ENCODE measurements around the gene ERC2.

The ERC2 gene

DNA sequence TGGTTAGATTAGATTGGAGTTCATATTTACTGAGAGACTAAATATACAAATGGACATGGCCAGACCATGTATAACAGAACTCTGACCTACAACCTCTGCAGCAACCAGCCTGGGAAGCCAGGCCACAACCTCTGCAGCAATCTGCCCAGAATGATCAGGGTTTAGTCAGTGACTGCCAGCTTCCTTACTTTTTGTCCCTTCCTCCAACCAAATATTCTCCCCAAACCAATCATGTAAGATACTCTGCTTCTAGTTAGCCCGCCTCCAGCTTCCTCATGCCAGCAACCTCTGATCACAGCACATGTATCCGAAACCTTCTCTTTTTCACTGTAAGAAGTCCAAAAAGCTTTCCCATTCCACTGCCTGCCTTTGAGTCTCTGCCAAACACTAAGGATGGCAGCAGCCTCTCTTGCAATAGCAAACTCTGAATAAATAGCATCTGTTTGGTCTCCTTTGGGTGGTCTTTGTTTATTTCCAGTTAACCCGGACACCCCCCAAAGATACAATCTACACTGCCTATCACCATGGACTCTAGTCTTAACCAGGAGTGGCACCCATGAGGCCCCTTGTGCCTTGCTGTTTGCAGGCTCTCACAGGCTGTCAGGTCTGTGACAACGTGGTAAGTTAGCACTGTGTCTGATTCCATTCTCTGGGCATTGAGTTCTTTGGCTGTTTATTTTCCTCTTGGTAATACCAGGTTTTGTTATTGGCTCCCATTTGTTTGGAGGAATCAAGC is 102.2 kb downstream of the ERC2 start:
- DNase-seq: no peak

DNA sequence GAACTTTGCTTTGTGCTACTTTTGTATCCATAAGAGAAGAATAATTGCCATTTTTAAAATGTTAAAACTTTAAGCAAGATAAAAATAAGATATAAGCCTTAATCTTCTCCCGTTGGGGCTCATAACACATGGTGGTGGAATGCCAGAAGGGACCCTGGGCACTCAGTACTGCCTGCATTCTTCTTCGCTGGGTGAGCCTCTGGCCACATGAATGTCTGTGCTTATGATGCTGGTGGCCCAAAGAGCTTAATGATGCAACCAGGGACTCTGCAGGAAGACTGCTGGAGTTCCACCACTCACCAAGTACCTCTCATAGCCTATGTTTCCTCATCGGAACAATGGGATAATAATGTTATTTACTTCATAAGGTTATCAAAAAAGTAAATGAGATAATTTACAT is 103.6 kb downstream of the ERC2 start:
- no peak for DNase-seq

DNA sequence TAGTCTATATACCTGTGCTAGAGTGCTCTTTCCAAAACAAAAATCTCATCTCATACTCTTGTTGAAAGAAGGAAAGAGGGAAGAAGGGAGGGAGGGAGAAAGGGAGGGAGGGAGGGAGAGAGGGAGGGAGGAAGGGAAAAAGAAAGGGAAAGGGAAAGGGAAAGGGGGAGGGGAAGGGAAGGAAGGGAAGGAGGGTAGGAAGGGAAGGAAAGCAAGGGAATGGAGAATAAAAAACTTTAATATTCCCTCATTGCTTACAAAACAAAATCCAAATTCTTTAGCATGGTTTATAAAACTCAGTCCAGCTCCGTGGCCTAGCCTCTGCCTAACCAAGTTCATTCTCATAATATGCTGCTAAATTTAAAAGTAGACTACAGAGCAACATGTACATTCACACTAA is 104.5 kb downstream of the ERC2 start:
- DNase-seq: no peak

DNA sequence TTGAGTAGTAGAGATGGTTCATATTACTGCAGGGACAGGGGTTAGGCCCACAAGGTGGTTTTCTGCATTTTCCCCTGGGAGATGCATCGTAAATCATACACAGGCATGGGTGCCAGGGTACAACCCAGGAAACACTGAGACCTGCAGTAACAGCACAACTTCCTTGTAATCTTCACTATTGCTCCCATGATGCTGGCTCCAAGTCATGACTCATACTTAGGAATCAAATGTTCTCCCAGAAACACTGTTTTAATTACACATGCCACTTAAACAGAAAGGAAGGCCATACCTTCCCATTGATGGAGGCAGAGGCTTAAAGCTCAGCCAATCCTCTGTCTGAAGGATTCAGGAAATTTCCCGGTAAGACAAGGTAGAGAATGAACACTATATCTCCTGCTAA is 106.5 kb downstream of the ERC2 start:
- DNase-seq: no peak

DNA sequence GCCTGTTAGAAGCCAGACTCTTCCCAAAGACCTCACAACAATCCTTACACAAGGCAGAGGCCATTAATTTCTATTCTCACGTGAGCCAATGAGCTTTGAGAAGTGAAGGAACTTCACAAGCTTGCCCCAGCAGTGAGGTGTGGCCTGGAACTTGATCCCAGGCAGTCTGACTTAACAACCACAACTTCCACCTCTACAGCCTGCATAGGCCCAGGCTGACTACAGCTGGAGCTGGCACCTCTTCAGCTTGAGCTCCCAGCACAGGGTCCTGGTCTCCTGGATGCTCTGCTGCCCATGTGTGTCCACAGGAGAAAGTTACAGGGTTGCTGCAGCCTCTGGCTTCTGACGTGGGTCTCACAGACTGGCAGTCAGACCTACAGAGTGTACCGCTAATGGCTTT is 111.0 kb downstream of the ERC2 start:
- DNase-seq: no peak

DNA sequence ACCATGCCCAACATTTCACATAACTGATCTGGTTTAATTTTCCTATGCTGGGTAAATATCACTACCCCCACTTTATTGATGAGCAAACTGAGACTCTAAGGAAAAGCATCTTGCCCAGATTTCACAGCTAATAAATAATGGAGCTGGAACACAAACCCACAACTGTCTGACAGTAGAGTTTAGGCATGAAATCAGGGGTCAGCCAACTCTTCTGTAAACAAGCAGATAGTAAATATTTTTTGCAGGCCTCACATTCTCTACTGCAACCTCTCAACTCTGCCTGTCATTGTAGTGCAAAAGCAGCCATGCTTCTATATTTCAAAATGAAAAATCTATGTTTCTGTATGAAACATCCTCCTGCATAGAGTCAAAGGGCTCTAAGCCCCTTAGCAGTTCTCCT is 111.5 kb downstream of the ERC2 start:
- DNase-seq: no peak

DNA sequence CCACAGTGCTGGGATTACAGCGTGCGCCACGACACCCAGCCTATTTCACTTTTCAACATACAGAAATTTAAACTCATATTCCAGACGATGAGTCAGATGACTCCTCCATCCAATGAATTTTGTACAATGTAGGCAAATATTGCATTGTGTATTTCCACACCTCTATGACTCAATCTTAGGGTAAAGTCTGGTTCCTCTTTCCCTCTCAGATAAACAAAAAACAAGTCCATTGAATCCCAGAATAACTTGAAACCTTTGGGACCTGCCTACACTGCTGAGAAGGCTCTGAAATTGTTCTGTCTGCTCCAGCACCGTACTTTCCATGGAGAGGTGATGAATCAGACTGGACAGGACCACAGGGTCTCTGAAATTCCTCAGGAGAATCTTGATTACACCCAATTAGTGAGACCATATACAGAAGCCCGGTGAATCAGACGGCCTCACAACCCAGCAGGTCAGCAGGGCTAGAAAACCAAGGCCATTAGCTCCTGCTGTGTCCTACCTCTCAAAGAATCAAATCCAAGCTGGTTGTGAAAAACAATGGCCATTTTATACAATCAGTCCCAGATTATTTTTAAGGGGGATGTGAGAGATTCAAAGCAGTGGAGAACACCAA is 112.6 kb downstream of the ERC2 start:
- no peak for DNase-seq

DNA sequence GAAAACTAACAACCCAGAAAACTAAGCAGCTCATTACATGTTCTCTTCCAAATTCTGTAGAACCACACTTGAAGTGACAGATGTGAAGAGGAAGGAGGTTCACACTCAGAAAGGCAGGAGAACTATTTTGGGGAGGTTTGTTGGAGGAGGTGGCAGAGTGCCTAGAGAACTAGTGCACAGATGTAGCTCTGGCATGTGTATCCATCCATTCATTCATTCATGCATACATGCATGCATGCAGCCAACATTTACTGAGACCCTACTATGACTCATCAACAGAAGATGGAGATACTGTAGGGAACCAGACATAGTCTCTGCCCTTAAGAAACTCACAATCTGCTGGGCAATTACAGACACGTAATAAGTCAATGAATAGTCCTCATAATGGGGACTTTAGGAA is 116.7 kb downstream of the ERC2 start:
- no peak for DNase-seq

DNA sequence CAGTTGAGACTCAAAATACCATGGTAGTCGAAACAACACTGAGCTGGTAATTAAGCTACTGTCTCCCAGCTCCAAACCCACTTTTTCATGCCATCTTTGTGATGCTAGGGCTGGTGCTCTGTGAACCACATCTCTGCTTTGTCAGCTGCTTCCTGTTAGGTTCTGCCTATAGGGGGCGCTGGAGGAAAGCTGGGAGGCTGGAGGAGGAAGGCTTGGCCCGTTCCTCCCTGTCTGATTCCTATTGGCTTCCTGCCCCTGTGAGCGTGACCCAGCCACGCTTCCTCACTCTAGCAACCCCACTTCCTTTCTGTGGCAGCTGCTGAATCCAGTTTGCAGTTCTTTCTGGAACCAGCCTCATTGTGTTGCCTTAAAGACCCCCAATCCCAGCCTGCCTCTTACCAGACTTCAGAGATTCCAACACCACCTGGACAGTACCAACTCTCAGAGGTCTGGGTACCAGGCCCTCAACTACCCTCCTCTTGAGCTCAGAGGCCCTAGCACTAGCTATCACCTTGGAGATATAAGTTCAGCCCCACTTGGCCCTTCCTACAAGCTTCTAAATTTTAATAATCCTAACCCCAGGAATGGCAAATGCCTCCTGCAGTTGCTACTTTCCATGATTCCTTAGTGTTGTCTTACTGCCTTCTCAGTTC is 120.9 kb downstream of the ERC2 start:
- no peak for DNase-seq

DNA sequence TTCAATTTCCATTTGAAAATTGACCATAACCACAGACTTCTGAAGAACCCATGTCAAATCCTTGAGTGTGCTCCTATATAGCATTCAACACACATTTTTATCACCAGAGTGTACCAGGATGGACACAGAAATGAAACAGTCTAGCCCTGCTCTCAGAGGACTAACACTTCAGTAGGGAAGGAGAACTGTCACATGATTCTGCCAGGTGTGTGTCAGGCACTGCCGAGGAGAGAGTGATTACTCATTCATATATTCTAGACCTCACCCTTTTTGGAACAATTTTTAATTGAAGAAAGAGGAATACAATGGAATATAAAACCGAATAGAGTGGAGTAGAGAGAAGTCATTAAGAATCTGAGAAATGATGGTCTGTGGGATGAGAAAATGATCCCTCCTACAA is 125.8 kb downstream of the ERC2 start:
- DNase-seq: no peak

DNA sequence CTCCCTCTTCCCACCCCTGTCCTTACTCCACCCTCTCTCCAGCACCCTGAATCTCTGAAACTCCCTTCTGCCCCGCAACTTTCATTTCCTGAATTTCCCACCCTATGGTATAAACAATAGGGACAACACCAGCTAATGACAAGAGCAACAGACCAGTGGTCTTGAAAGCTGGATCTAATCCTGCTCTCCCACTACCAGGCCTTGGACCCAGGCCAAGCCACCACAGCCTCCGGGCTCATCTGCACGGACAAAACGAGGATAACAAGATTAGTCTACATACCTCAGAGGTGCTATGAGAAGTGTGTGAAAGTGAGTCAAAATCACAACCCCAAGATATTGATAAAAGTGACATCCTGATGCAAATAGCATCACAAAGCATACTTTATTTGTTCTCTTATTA is 128.6 kb downstream of the ERC2 start:
- DNase-seq: no peak

DNA sequence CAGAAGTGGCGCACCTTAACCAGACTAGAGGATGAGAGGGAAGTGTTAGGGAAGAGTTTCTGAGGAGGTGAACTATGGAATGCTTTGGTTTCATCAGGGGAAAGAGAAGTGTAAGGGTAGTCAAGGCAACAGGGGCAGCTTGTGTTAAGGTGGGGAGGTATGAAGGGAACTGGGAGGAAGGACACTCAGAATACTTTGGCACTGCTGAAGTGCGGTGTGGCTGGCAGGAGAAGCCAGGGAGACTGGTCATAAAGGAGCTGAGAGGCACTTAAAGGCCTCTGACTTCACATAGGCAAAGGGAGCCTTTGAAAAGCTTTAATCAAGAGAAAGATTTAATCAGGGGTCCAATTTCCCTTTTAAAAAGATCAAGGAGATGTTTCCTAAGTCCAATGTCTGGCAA is 129.0 kb downstream of the ERC2 start:
- no peak for DNase-seq

DNA sequence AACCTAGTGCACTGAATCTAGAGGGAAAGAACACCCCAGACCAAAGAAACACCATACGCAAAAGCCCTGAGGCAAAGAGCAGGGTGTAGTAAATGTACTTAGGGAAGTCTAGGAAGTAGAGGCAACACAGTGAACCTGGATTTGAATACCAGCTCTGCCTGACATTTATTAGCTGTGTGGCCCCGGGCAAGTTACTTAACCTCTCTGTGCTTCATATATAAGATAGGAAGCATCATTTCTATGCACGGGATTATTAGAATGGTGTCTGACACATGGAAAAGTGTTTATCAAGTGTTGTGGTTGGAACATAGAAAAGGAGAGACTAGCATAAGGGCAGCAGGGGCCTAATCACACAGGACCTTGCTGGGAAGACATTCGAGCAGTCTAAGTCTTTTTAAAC is 132.2 kb downstream of the ERC2 start:
- DNase-seq: no peak

DNA sequence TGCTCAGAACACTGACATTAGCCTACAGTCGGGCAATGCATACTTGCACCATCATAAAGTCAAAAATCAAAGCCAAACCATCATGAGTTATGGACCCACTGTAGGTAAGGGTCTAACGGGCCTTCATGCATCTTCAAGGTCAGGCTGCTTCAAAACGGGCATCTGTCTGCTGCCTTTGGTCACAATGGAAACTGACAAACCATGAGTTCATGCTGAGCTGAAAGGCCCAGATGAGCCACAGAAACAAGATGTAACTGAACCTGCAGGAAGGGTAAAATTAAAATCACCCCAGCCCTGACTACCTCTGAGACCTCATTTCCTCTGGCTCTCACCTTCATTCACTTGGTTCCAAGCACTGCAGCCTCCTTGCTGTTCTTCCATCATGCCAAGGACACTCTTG is 143.8 kb downstream of the ERC2 start:
- no peak for DNase-seq

DNA sequence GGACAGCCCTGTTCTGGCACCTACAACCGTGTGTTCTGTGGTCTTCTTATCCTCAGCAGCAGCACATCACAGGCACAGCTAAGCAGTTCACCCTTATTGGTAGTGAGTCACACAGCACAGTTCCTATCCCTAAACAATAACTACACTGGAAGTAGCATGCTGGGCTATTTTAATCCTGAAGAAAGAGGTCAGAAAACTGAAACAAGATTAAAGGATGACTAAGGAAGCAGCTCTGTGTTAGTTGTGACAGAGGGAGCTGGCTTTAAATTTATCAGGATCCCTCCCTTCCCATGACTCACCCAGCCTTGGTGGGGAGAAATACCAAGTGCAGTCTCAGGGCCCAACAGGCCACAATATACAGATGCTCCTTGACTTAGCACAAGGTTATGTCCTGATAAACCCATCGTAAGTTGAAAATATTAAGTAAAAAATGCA is 144.3 kb downstream of the ERC2 start:
- no peak for DNase-seq

DNA sequence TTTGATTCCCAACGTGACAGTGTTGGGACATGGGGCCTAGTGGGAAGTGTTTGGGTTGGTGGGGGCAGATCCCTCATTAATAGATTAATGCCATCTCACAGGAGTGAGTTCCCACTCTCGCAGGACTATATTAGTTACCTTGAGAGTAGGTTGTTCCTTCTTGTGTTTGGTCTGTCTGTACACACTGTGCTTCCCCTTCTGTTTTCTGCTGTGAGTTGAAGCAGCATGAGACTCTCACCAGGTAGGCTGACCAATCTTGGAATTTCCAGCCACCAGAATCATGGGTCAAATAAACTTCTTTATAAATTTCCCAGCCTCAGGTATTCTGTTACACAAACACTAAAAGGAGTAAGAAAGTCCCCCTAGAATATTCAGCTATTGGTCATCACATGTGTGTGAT is 145.4 kb downstream of the ERC2 start:
- DNase-seq: no peak

DNA sequence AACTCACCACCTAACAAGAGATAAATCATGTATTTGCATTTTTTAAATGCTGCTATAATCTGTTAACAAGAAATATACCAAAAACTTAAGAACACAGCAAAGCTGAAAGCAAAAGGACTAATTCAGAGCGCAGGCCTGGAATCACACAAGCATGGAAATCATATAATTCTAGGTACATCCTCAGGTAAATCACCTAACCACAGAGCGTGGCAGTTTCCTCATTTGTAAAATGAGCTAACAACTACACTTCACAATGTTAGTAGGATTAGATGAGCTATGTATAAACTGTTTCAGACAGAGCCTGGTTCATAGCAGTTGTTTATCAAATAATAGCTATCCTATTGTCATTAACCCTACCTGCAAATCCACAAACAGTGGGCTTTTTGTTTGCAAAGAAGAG is 146.4 kb downstream of the ERC2 start:
- DNase-seq: no peak

DNA sequence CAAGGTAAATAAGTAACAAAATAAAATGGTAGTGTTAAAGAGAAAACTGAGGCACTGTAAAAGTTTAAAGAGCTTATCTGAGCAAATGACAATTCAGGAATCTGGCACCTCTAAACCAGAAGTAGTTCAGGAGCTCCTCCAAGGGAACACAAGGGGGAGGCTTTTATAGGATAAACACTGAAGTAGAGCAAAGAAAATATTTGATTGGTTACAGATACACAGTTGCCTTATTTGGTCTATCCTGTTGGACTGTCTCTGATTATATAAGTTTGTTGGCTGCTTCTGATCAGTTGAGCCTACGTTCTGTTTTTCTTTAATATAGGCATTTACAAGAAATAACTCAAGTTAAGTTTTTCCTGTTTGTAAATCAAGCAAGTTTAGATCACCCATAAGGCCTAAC is 146.9 kb downstream of the ERC2 start:
- DNase-seq: no peak

DNA sequence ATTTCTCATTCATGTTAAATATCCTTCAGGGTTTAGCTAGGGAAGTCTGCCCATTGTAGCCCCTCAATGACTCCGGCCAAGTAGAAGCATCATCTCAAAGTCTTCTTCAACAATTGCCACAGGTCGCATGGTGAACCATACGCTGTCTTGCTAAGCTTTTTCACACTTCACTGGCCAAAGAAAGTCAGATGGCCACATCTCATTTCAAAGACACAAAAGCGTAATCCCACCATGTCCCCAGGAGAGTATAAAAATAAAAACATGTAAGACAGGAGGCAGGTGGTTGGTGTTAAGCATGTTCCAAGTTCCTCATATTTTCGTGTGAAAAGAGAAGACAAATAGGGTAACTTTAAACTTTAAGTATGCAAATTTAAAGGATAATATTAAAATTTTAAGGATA is 147.4 kb downstream of the ERC2 start:
- no peak for DNase-seq

DNA sequence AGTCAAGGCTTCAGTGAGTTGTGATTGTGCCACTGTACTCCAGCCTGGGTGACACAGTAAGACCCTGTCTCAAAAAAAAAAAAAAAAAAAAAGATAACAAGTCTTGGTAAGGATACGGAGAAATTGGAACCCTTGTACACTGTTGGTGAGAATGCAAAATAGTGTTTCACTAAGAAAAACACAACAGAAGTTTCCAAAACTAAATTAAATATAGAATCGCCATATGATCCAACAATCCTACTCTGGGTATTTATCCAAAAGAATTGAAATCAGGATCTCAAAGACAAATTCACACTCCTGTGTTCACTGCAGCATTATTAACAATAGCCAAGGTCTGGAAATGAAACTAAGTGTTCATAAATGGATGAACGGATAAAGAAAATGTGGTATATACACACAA is 149.4 kb downstream of the ERC2 start:
- no peak for DNase-seq

DNA sequence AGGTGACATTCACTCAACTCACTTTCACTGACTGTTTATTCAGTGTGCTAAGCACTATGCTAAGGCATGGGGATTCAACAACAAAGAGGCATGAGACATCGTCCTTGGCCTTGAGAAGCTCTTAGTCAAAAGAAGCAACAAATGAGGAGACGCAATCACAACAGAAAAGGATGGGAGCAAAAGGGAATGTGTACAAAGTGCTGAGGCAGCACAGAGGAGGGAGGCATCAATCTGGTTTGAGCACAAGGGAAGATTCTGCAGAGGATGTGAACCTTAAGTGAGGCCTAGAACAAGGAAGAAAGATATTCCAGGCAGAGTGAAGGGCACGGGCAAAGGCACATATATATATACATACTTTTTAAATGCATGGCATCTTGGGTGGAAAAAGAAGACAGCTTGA is 151.3 kb downstream of the ERC2 start:
- no peak for DNase-seq

DNA sequence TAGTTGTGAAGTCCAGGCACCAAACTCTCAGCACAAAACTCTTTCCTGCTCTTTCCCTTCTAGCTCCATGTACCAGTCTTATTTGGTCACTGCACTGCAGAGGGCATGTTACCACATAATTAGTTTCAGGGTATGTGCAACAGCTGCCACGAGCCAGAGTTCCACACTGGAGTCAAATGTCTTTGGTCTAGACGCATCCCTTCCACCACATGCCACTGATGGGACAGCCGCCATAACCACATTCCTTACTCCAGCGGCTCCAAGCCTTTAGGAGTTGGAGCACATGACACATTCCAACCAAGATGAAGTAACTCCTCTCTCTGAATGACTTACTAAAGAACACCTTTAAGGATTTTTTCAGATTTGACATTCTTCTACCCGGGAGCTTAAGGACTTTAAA is 153.4 kb downstream of the ERC2 start:
- no peak for DNase-seq

DNA sequence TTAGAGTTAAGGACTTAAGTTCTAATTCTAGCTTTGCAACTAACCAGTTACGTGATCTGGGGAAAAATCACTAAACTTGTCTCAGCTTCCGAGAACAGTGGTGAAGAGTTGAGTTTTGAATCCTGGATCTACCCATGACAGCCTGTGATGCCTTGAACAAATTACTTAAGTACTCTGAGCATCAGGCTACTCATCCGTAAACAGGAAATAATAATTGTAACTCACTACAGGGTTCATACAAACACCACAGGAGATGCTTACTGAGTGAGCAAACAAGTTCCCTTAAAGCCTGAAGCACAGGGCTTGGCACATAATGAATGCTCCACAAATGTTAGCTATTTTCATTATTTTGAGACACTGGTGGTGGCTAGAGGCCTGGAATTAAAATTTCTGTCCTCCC is 158.8 kb downstream of the ERC2 start:
- DNase-seq: no peak

DNA sequence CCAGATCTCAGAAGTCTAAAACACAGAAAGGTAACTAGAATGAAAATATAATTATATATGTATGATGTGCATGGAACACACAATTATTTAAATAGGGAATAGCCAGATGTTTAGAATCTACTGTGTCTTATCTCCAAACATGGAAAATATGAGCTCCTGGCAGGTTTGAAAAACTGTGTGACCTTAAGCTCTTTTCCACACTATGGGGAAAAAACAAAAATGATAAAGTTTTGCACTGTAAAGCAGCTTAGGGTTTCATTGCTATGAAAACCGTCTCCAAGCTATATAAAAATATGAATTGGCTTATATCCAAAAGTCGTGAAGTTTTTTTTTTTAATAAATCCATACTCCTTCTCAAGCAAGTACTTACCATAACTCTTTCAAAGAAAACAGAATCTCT is 159.8 kb downstream of the ERC2 start:
- no peak for DNase-seq

DNA sequence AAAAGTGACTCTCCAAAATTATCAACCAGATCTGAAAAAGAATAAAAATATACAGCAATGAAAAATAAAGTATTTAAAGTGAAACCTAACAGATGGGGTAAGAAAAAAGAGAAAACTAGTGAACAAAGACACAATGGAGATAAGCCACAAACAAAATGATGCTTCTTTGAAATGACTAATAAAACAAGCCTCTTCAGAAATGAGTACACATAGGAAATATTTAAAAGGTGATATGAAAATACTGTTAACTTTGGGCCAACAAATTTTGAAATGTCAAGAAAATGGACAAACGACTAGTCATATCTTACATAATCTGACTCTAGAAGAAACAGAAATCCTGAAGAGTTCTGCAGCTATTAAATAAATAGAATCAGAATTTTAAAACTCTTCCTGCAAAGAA is 164.2 kb downstream of the ERC2 start:
- DNase-seq: no peak
